Measurements from ENCODE around the gene MACROD2.

- no peak for TF ChIP-seq SUZ12 (IDR thresholded peaks at IDR 0.05; ENCODE audit: extremely low read depth, insufficient read depth, insufficient read length)
- no peak for TF ChIP-seq YY1 (IDR thresholded peaks at IDR 0.05; ENCODE audit: insufficient read depth, insufficient read length)
Observed at GRCh38 chr20:15835811-15836210, 1840.5 kb downstream of the MACROD2 start.
